T-helper 17 cell (primary cell): Measurements from ENCODE around the gene G3BP1. TPM values are rescaled to one million over a fixed set of nuclear protein-coding genes. Genes with fewer than 3 reads are reported as not detected.
"Not testable (repeated sequence)": the region's sequence is repeated elsewhere in the genome, so short reads cannot be mapped to it uniquely, and the experiment has no call there.

ENCODE experiments used
- ATAC-seq: fragments of 150-1000 bp; cut with Tn5 transposase; 2 replicates; pipeline ENCODE4 v1.10.0; 2021; ENCODE audit warnings: mild to moderate bottlenecking, moderate library complexity
- DNase-seq, 3 donors: peaks; one replicate each; pipeline versions ENCODE4 v3.0.0 to v3.0.0-alpha.2; 2020 to 2021
- H3K9me3 ChIP-seq: one replicate; pipeline ENCODE4 v1.7.0; 2013; ENCODE audit warnings: low read length, mild to moderate bottlenecking; ENCODE audit not compliant: control insufficient read depth, poor library complexity, severe bottlenecking
- H3K27ac Mint-ChIP-seq: one replicate; pipeline ENCODE4 v1.8.0; 2022; ENCODE audit warnings: mild to moderate bottlenecking, moderate library complexity, mixed read lengths
- H3K27me3 Mint-ChIP-seq: one replicate; pipeline ENCODE4 v1.8.0; 2022; ENCODE audit warnings: mixed read lengths
- H3K36me3 Mint-ChIP-seq: one replicate; pipeline ENCODE4 v1.8.0; 2022; ENCODE audit warnings: low read depth, mixed read lengths
- H3K4me1 Mint-ChIP-seq: one replicate; pipeline ENCODE4 v1.8.0; 2022; ENCODE audit warnings: mild to moderate bottlenecking, mixed read lengths
- H3K4me3 Mint-ChIP-seq: one replicate; pipeline ENCODE4 v1.8.0; 2022; ENCODE audit warnings: mild to moderate bottlenecking, moderate library complexity, mixed read lengths
- total RNA-seq, 4 donors: library from RNA in 2 of 4; stranded (reverse) in 2 of 4; gene quantifications; one replicate each; pipeline ENCODE4 v1.2.3 and lab custom pipeline; 2022 to 2026

The G3BP1 gene
- total RNA-seq, 2 donors from 2014 or later, result 115 to 117 TPM

DNA sequence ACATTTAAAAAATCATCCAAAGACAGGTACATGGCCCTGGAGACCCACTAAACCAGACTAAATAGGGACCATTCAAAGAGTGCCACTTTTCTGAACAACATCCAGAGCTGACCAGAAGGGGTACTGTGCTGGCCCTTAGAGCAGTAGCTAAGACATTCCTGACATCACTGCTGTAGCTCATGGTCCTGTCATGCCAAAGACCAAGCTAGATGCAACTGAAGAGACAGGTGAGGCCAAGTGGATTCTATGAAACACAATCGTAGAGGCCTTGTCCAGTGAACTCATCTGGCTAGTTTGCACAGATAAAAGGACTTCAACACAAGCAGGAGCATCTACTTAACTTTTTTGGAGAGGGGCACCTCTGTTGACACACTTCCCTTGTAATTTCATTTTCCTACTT is 43.3 kb downstream of the G3BP1 start:
- H3K4me3 Mint-ChIP-seq, result no peak overlapping the region
- no peaks in the 10 kb centered on the region for H3K27me3 Mint-ChIP-seq
- peaks cover 5% of the 10 kb centered on the region for H3K36me3 Mint-ChIP-seq
- no peak for DNase-seq
- no peak for ATAC-seq
- peaks cover 7% of the 10 kb centered on the region for H3K4me1 Mint-ChIP-seq
- no peaks in the 10 kb centered on the region for H3K9me3 ChIP-seq
- no peak overlapping the region for H3K27ac Mint-ChIP-seq

DNA sequence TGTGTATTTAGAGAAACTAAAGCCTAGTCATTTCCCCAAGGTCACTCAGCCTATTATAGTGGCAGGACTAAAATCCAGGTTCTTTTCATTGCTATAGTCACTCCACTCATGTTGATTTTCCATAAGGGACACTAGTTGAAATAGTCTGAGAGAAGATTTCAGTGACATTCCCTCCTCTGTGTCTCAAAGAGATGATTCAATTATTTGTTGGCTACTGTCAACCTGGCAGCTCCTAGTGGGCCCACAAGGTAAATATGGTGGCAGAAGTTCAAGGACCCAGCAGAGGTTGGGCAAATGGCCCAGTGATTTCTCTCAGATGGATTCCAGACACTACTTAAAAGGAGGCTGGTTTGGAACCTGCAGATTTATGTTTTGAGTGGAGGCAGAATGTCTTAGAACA is 48.1 kb downstream of the G3BP1 start:
- Mint-ChIP-seq H3K27me3 (no peaks in the 10 kb centered on the region), H3K4me3 (no peak overlapping the region), H3K27ac (no peak overlapping the region), H3K4me1 (peaks cover 13% of the 10 kb centered on the region), H3K36me3 (peaks cover 6% of the 10 kb centered on the region)
- H3K9me3 ChIP-seq, result no peaks in the 10 kb centered on the region
- DNase-seq (no peak), ATAC-seq (no peak)

DNA sequence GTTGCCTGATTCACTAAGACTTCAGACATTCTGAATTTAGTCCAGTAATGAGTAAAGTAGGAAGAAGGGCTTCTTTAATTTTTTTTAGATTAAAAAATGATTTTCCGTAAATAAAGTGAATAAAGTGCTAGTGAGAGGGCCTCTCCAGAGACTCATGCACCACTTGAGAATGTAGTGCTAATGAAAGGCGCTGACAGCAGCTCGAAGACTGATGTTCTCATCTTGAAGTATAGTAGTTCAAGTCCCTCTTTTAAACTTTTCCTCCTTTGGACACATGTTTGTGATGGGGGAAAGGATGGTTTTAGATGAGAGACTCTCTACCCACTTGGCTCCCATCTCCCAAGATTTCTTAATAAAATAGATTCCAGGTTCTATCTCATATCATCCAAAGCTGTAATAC is 48.5 kb downstream of the G3BP1 start:
- DNase-seq, result no peak
- Mint-ChIP-seq H3K4me1 (peaks cover 16% of the 10 kb centered on the region), H3K4me3 (no peak overlapping the region), H3K27ac (no peak overlapping the region), H3K27me3 (no peaks in the 10 kb centered on the region), H3K36me3 (peaks cover 7% of the 10 kb centered on the region)
- H3K9me3 ChIP-seq, result no peaks in the 10 kb centered on the region
- ATAC-seq, result no peak

DNA sequence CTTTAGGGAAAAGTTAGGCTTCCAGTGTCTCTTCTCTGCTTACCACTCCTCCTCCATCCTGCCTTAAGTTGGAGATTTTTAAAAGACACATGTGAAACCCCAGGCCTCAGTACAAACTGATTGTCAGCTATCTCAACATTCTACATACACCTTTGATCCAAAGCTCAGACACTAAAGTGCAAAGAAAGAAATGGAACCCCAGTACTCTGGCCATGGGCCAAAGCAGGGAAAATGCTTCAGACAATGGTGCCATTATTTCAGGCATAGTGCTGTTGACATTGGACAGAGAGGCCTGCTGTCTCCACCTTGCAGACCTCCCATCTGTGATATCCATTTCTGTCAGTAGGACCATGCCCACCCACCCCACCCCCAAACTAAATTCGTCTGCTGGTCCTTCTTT is 49.1 kb downstream of the G3BP1 start:
- peaks cover 7% of the 10 kb centered on the region for H3K36me3 Mint-ChIP-seq
- DNase-seq (no peak), ATAC-seq (no peak)
- H3K9me3 ChIP-seq, result no peaks in the 10 kb centered on the region
- H3K27ac Mint-ChIP-seq, result peak overlapping the region; percentile 34
- no peak overlapping the region for H3K4me3 Mint-ChIP-seq
- peaks cover 18% of the 10 kb centered on the region for H3K4me1 Mint-ChIP-seq
- no peaks in the 10 kb centered on the region for H3K27me3 Mint-ChIP-seq

DNA sequence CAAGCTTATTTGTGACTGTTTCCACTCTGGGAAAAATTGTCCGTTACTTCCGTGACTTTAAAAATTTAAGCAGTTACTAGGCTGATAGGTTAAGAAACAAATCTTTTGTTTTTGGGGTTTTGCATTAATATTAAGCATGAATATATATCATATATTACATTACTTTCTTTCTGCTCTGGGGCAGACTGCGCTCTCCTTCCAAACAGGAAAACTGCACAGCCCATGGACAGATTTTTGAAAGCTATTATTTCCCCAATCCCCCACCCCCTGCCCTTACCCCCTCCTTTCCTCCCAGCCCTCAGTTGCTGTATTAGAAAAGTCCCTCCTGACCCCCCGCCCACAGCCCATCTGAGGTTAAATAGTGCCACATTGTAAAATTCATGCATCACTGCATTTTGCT is 50.4 kb downstream of the G3BP1 start:
- H3K9me3 ChIP-seq, result no peaks in the 10 kb centered on the region
- ATAC-seq (no peak), DNase-seq (no peak)
- Mint-ChIP-seq H3K27ac (no peak overlapping the region), H3K4me1 (peaks cover 20% of the 10 kb centered on the region), H3K27me3 (no peaks in the 10 kb centered on the region), H3K36me3 (peaks cover 10% of the 10 kb centered on the region), H3K4me3 (no peak overlapping the region)

DNA sequence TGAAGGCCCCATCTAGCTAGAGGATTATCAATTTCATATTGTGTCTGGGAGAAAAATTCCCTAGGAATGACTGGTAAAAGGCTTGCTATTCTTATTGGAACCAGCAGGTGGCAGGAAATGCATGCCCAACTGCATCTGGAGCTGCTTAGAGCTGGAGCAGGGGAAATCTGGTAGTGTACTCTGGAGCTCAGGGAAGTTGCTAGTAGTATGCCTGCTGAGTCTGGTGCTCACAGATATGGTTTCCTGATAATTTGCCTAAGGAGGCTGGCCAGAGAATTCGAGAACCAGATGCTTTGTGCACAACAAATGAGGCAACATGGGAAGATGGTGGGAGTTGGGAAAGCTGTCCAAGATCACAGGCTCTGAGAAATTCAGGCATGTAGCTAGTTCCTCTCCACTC is 53.7 kb downstream of the G3BP1 start:
- DNase-seq (peak in 1 of 3 donors; percentile 18), ATAC-seq (peak; percentile 62)
- Mint-ChIP-seq H3K27ac (peak overlapping the region; percentile 56), H3K4me1 (peaks cover 23% of the 10 kb centered on the region), H3K36me3 (peaks cover 14% of the 10 kb centered on the region), H3K4me3 (no peak overlapping the region), H3K27me3 (no peaks in the 10 kb centered on the region)
- H3K9me3 ChIP-seq, result no peaks in the 10 kb centered on the region

- Mint-ChIP-seq H3K36me3 (peaks cover 16% of the 10 kb centered on the region), H3K27me3 (no peaks in the 10 kb centered on the region)
These were observed 57.6 kb downstream of the G3BP1 start for GRCh38 chr5:151829370-151829769.

DNA sequence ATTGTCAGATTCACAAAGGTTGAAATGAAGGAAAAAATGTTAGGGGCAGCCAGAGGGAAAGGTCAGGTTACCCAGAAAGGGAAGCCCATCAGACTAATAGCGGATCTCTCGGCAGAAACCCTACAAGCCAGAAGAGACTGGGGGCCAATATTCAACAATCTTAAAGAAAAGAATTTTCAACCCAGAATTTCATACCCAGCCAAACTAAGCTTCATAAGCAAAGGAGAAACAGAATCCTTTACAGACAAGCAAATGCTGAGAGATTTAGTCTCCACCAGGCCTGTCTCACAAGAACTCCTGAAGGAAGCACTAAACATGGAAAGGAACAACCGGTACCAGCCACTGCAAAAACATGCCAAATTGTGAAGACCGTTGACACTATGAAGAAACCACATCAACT is 61.1 kb downstream of the G3BP1 start:
- not testable (repeated sequence) for H3K9me3 ChIP-seq, H3K27ac Mint-ChIP-seq, H3K4me1 Mint-ChIP-seq, ATAC-seq, H3K4me3 Mint-ChIP-seq, DNase-seq, H3K36me3 Mint-ChIP-seq, H3K27me3 Mint-ChIP-seq

More at GRCh38 chr5:151829370-151829769, 57.6 kb downstream of the G3BP1 start:
- no peak for ATAC-seq
- H3K27ac Mint-ChIP-seq, result no peak overlapping the region
- no peak overlapping the region for H3K4me3 Mint-ChIP-seq
- no peak for DNase-seq
- H3K4me1 Mint-ChIP-seq, result peaks cover 17% of the 10 kb centered on the region
- peaks cover 4% of the 10 kb centered on the region for H3K9me3 ChIP-seq

DNA sequence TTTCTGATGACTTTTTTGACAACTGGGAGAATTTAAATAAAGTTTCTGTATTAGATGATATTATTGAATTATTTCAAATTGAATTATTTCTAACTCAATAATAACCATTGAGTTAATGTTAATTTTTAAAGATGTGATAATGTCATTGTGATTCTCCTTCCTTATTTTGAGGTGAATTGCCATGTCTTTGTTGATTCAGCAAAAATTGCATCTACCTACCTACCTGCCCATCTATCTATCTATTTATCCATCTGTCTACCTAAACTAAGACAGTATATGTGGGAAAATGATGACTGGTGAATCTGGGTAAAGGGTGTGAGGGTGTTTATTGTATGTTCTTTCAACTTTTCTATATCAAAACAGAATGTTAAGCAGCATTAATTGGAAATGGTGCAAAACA is 75.0 kb downstream of the G3BP1 start:
- Mint-ChIP-seq H3K36me3 (no peaks in the 10 kb centered on the region), H3K4me1 (no peaks in the 10 kb centered on the region), H3K27ac (no peak overlapping the region), H3K4me3 (no peak overlapping the region), H3K27me3 (no peaks in the 10 kb centered on the region)
- ATAC-seq (no peak), DNase-seq (no peak)
- H3K9me3 ChIP-seq, result no peaks in the 10 kb centered on the region

DNA sequence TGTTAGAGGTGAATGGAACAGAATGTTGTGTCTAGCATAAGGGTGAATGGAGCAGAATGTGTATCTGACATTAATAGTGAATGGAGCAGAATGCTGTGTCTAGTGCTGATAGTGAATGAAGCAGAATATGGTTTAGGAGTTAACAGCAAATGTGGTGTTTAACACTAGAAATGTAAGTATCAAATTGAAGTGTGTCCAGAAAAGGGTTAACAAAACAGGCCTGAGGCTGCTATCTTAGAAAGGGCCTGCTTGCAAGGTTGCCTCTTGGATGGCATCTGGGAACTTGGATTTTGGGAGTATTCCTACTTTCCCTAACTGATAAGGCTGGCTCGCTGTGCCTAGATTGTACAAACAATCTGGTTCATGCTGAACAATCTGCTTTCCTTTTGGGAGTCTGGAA is 76.1 kb downstream of the G3BP1 start:
- H3K36me3 Mint-ChIP-seq, result no peaks in the 10 kb centered on the region
- no peak overlapping the region for H3K27ac Mint-ChIP-seq
- DNase-seq (no peak), ATAC-seq (no peak)
- H3K27me3 Mint-ChIP-seq, result no peaks in the 10 kb centered on the region
- no peaks in the 10 kb centered on the region for H3K4me1 Mint-ChIP-seq
- H3K4me3 Mint-ChIP-seq, result no peak overlapping the region
- H3K9me3 ChIP-seq, result no peaks in the 10 kb centered on the region

- Mint-ChIP-seq H3K27ac (no peak overlapping the region), H3K4me3 (no peak overlapping the region), H3K4me1 (peaks cover 2% of the 10 kb centered on the region), H3K27me3 (no peaks in the 10 kb centered on the region), H3K36me3 (peaks cover 4% of the 10 kb centered on the region)
- no peak for ATAC-seq
- no peaks in the 10 kb centered on the region for H3K9me3 ChIP-seq
- DNase-seq, result no peak
These were observed 83.9 kb downstream of the G3BP1 start for GRCh38 chr5:151855701-151856100.

- H3K4me3 Mint-ChIP-seq, result no peak overlapping the region
- no peak overlapping the region for H3K27ac Mint-ChIP-seq
- DNase-seq (no peak), ATAC-seq (no peak)
- peaks cover 4% of the 10 kb centered on the region for H3K36me3 Mint-ChIP-seq
- no peaks in the 10 kb centered on the region for H3K9me3 ChIP-seq
- no peaks in the 10 kb centered on the region for H3K27me3 Mint-ChIP-seq
- H3K4me1 Mint-ChIP-seq, result peaks cover 2% of the 10 kb centered on the region
These were observed 85.1 kb downstream of the G3BP1 start for GRCh38 chr5:151856861-151857260.

DNA sequence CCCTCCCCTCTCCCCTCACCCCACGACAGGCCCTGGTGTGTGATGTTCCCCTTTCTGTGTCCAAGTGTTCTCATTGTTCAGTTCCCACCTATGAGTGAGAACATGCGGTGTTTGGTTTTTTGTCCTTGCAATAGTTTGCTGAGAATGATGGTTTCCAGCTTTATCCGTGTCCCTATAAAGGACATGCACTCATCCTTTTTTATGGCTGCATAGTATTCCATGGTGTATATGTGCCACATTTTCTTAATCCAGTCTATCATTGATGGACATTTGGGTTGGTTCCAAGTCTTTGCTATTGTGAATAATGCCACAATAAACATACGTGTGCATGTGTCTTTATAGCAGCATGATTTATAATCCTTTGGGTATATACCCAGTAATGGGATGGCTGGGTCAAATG is 89.1 kb downstream of the G3BP1 start:
- not testable (repeated sequence) for DNase-seq, ATAC-seq, H3K9me3 ChIP-seq, H3K36me3 Mint-ChIP-seq, H3K27me3 Mint-ChIP-seq, H3K27ac Mint-ChIP-seq, H3K4me3 Mint-ChIP-seq, H3K4me1 Mint-ChIP-seq
